ENCODE data around the gene GSTM1. TPM values are rescaled to one million over a fixed set of nuclear protein-coding genes. Genes with fewer than 3 reads are reported as not detected.

Gene GSTM1
- total RNA-seq, 1 experiment from 2014 or later, result 1.1 TPM

- DNase-seq (ENCODE audit: low read depth), result no peak
Measured at GRCh38 chr1:109726728-109727373, 39.2 kb downstream of the GSTM1 start.

GRCh38 chr1:109728870-109729269, 41.3 kb downstream of the GSTM1 start:
- DNase-seq (ENCODE audit: low read depth), result no peak

GRCh38 chr1:109730666-109731065, 43.0 kb downstream of the GSTM1 start:
- DNase-seq (ENCODE audit: low read depth), result no peak

GRCh38 chr1:109732390-109732881, 44.8 kb downstream of the GSTM1 start:
- DNase-seq (ENCODE audit: low read depth), result no peak

- no peak for DNase-seq (ENCODE audit: low read depth)
Measured at GRCh38 chr1:109733236-109733870, 45.7 kb downstream of the GSTM1 start.

GRCh38 chr1:109739738-109740614, 52.4 kb downstream of the GSTM1 start:
- peak; percentile 20 for DNase-seq (ENCODE audit: low read depth)

GRCh38 chr1:109740615-109741373, 53.2 kb downstream of the GSTM1 start, which contains the start of gene GSTM3:
GSTM3 (minus strand) TSS chr1:109741038; CDS start chr1:109740287, 751 bp downstream.
- DNase-seq (ENCODE audit: low read depth), result no peak

Other genes starting within 250 kb of the GSTM1 start
- 0.06 and 0.34 TPM in 2 replicates for gene SYPL2, start 221.3 kb upstream of the GSTM1 start, total RNA-seq (2014; rRNA removed)
- gene ATXN7L2, start 203.9 kb upstream of the GSTM1 start, total RNA-seq (2014; rRNA removed), result 6.2 and 6.4 TPM in 2 replicates
- gene CYB561D1, start 193.7 kb upstream of the GSTM1 start, total RNA-seq (2014; rRNA removed), result 5.6 and 10.1 TPM in 2 replicates
- gene AMIGO1, start 178.1 kb upstream of the GSTM1 start, total RNA-seq (2014; rRNA removed), result 0.13 and 0.29 TPM in 2 replicates
- not detected in 2 replicates for gene GPR61, start 147.9 kb upstream of the GSTM1 start, total RNA-seq (2014; rRNA removed)
- gene GNAI3, start 139.2 kb upstream of the GSTM1 start, total RNA-seq (2014; rRNA removed), result 10.6 and 10.8 TPM in 2 replicates
- gene GNAT2, start 68.2 kb upstream of the GSTM1 start, total RNA-seq (2014; rRNA removed), result not detected in 2 replicates
- 44.0 and 60.0 TPM in 2 replicates for gene AMPD2, start 68.0 kb upstream of the GSTM1 start, total RNA-seq (2014; rRNA removed)
- 4.2 and 10.5 TPM in 2 replicates for gene GSTM4, start 31.7 kb upstream of the GSTM1 start, total RNA-seq (2014; rRNA removed)
- 16.2 and 18.4 TPM in 2 replicates for gene GSTM2, start 19.8 kb upstream of the GSTM1 start, total RNA-seq (2014; rRNA removed)
- not detected in 2 replicates for gene GSTM5, start 24.4 kb downstream of the GSTM1 start, total RNA-seq (2014; rRNA removed)
- 13.2 and 16.3 TPM in 2 replicates for gene GSTM3, start 53.2 kb downstream of the GSTM1 start, total RNA-seq (2014; rRNA removed)
- gene EPS8L3, start 76.1 kb downstream of the GSTM1 start, total RNA-seq (2014; rRNA removed), result not detected in 2 replicates
- 42.4 and 52.8 TPM in 2 replicates for gene CSF1, start 223.0 kb downstream of the GSTM1 start, total RNA-seq (2014; rRNA removed)